Right renal cortex interstitium (tissue), 3 donors: Measurements from ENCODE around the gene SDK1. TPM values are rescaled to one million over a fixed set of nuclear protein-coding genes. Genes with fewer than 3 reads are reported as not detected.

Source experiments
- DNase-seq, 3 donors: peaks; one replicate each; pipeline ENCODE4 v3.0.0-alpha.2; 2013; ENCODE audit warnings: low read depth in 3 of 3, low spot score in 2 of 3
- polyA plus RNA-seq, 3 donors: library from polyadenylated mRNA; unstranded; fragments of 120-200 nt; gene quantifications; one replicate each; pipeline ENCODE4 v1.2.1, GENCODE V29; 2013; ENCODE audit not compliant: insufficient read length in 3 of 3

SDK1 gene
- polyA plus RNA-seq, 3 donors = 5.8 to 7.5 (median 6.3) TPM

GRCh38 chr7:4109481-4110110 is 808.5 kb downstream of the SDK1 start:
- DNase-seq = no peak

GRCh38 chr7:4110438-4110837 is 809.4 kb downstream of the SDK1 start:
- DNase-seq = no peak

GRCh38 chr7:4111166-4111565 is 810.1 kb downstream of the SDK1 start:
- no peak for DNase-seq

DNA sequence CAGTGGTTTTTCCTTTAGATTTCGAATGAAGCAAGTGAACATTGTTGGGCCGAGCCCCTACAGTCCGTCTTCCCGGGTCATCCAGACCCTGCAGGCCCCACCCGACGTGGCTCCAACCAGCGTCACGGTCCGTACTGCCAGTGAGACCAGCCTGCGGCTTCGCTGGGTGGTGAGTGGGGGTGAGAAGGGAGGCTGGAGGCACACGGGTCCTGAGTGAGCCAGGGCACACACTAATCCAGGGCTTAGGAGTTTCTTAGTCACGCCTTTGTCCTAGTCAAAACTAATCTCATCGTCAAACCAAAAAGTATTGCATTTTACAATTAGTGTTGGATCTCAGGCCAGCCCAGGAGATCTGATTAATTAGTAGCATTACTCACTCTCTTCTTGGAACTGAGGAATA is 812.2 kb downstream of the SDK1 start:
- no peak for DNase-seq

- DNase-seq = no peak
Measured at GRCh38 chr7:4113976-4114375, 812.9 kb downstream of the SDK1 start.

DNA sequence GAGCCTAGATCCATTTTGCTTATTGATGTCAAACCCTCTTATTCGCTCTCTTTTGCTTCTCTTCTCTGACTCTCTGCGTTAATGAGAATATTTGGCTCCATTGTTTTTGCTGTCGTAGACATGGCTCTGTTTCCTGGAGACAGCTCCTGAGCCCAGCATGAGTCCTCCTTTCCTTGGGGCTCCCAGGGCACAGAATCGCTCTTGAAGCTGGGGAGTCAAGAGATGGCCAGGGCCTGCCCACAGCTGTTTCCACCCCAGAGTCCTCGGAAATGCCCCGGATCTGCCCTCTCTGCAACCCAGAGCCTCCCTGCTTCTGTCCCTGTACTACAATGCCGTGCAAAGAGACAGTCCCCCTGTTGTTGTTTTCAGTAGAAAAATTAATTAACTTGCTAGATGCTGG is 814.4 kb downstream of the SDK1 start:
- DNase-seq = no peak

- no peak for DNase-seq
Measured at GRCh38 chr7:4115941-4116610, 815.0 kb downstream of the SDK1 start.

GRCh38 chr7:4119848-4120247 is 818.8 kb downstream of the SDK1 start:
- DNase-seq = no peak

- DNase-seq = no peak
Measured at GRCh38 chr7:4123346-4123745, 822.3 kb downstream of the SDK1 start.

DNA sequence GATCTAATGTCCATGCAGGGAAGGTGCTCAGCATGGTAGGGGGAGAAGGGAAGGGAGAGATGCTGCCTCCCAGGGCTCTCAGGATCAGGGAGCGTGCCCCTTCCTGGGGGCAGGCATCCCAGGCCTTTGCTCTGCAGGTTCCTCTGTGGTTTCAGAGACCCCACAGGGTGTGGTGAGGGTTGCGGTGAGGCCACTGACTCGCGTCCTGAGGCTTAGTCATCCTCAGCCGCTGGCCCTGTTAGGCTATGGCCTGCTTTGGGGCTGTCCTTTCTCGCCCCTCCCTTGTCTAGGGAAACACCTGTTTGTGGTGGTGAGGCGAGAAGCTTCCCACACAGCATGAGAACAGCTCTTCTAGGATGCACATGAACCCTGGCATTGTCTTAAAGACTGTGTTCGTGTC is 822.8 kb downstream of the SDK1 start:
- DNase-seq = no peak

GRCh38 chr7:4124556-4125477 is 823.8 kb downstream of the SDK1 start:
- DNase-seq = no peak

GRCh38 chr7:4127909-4128560 is 827.0 kb downstream of the SDK1 start:
- DNase-seq = no peak

DNA sequence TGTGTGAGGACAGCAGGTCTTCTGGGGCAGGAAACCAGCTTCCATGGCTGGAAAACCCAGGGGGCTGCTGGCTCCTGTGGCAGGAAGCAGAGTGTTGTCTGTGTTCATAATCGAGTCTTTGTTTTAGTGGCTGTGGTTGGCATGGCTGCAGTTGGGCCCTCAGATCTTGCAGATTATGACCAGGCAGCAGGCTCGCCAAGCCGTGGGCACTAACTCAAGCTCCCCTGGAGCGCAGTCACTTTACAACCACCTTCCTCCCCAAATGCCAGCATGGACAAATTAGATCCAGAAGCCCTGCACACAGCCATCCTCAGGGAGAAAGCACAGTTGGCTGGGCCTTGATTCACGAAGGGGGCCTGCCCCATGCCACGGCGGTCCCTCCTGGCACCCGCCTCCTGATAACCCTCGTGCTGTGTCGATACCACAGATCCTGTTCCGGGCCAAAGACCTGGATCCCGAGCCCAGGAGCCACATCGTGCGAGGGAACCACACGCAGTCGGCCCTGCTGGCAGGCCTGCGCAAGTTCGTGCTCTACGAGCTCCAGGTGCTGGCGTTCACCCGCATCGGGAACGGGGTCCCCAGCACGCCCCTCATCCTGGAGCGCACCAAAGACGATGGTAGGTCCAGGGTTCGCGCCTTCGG is 828.5 kb downstream of the SDK1 start:
- DNase-seq = no peak

DNA sequence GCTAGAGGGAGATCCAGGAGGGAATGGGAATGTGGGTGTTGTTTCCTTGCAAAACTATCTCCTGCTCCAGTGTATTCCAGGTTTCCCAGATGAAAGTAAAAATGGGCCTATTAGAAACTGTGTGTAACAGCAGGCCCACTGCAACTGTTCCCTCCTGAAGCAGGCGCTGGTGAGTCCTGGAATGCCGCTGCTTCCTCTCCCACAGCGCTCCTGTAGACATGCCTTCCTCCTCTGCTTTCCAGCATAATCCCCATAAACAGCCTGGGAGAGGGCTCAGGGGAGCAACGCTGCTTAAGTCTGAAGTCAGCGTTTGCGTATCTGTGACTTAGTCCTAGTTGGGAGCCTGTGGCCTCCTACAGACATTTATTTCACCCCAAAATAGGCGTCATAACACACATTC is 830.0 kb downstream of the SDK1 start:
- DNase-seq = no peak

DNA sequence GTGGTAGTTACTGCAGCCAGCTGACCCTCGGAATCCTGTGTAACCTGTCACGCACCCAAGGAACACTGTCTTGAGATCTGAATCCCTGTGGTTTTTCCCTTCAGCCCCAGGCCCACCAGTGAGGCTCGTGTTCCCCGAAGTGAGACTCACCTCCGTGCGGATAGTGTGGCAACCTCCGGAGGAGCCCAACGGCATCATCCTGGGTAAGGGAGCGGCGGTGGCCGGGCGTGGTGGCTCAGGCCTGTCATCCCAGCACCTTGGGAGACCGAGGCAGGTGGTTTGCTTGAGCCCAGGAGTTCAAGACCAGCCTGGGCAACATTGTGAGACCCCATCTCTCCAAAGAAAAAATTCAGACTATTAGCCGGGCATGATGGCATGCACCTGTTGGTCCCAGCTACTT is 831.2 kb downstream of the SDK1 start:
- no peak for DNase-seq

DNA sequence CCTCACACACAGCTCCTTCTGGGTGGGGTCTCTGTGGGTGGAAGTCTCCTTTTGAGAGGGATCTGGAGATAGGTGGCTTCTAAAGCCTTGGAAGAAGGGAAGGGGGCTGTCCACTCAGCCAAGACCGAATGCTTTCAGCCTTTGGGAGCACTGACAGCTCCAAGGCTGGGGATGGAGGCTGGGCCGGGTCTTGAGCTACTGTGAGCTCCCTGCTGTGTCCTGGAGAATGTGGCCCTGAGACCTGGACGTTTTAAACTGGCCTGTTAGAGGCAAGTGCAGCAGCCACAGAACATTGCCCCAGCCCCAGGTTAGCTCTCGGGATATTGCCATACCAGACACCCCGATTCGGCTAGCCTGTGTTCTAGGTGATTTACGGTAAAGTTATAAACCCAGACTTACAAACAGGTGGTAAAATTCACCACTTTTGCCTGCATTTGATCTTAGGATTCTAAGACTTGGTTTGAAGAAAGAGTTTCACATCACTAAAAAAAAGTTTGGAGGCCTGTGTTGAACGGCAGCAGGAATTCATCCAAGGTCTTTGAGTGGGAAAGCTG is 832.5 kb downstream of the SDK1 start:
- no peak for DNase-seq

- no peak for DNase-seq
Measured at GRCh38 chr7:4134204-4134603, 833.2 kb downstream of the SDK1 start.

- DNase-seq = no peak
Measured at GRCh38 chr7:4134631-4135030, 833.6 kb downstream of the SDK1 start.

DNA sequence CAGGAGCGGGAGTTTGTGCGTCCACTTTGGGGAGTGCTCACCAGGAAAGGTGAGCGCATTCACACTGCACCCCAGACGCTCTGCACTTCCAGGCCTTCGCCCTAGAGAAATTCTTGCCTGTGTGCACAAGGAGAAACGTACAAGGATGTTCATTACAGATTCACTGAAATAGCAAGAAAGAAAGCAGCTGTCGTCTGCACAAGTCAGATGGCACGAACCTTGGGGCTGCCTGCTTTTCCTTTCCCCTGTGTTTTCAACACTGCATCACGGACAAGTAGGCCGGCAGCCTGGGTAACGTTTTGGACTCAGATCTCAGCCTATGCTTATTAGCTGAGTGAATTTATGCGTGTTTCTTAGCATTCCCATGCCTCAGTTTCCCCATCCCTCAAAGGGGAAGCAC is 834.2 kb downstream of the SDK1 start:
- DNase-seq = no peak

DNA sequence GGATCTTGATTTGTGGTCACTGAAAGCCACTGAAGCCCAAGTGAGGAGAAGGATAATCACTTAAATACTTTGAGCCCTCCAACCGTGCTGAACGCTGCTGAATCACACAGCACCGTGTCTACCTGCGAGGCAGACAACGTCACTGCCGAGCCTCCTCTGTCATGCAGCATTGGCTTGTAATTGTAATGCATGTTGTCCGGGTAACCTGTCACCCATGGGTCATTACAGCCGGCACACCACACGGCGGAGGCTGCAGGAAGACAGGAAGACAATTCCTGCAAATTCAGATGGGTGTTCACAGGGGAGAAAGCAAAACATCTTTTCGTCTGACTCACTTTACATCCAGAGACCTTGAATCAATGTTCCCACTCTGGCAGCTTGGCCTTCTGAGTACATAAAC is 835.0 kb downstream of the SDK1 start:
- no peak for DNase-seq
